ENCODE data around the gene IFNLR1.

Gene IFNLR1

DNA sequence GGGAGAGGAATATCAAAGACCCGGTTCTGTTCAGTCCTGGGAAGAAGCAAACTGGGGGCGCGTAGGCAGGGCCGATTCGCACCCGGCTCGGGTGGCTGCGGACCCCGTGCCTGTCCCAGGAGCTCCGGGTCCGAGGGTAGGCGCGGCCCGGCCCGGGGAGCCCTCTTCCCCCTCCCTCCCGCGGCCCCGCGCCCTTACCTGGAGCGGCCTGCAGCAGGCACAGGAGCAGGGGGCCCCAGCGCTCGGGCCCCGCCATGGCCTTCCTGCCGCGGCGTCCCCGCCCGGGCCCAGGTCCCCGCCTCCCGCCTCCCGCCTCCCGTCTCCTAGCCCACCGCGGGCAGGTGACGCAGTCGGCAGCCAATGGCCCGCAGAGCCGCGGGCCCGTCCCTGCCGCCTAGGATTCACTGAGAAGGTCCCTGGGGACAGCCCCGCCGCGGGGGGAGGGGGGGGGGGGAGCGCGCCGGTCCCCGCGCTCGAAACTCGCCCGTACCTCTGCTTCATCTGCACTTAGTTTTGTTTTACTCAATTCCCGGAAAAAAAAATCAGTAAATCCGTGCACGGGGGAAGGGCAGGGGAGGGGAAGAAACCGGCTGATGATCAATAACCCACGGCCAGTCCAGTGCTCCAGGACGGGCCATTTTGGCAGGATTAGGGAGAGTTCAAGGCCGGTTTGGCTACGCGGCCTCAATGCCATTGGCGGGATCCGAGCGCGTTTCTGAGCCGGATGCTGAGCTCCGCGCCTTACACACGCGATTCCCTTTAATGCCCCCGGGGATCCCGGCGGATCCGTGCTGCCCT lies at the start of gene IFNLR1:
Gene IFNLR1, minus strand, starts transcription at position 297 of the 798 bp plus-strand sequence. Its CDS starts 41 bp downstream, at position 256.
- TF ChIP-seq, protein P1, sequence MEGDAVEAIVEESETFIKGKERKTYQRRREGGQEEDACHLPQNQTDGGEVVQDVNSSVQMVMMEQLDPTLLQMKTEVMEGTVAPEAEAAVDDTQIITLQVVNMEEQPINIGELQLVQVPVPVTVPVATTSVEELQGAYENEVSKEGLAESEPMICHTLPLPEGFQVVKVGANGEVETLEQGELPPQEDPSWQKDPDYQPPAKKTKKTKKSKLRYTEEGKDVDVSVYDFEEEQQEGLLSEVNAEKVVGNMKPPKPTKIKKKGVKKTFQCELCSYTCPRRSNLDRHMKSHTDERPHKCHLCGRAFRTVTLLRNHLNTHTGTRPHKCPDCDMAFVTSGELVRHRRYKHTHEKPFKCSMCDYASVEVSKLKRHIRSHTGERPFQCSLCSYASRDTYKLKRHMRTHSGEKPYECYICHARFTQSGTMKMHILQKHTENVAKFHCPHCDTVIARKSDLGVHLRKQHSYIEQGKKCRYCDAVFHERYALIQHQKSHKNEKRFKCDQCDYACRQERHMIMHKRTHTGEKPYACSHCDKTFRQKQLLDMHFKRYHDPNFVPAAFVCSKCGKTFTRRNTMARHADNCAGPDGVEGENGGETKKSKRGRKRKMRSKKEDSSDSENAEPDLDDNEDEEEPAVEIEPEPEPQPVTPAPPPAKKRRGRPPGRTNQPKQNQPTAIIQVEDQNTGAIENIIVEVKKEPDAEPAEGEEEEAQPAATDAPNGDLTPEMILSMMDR (IDR thresholded peaks at IDR 0.05): no peak

DNA sequence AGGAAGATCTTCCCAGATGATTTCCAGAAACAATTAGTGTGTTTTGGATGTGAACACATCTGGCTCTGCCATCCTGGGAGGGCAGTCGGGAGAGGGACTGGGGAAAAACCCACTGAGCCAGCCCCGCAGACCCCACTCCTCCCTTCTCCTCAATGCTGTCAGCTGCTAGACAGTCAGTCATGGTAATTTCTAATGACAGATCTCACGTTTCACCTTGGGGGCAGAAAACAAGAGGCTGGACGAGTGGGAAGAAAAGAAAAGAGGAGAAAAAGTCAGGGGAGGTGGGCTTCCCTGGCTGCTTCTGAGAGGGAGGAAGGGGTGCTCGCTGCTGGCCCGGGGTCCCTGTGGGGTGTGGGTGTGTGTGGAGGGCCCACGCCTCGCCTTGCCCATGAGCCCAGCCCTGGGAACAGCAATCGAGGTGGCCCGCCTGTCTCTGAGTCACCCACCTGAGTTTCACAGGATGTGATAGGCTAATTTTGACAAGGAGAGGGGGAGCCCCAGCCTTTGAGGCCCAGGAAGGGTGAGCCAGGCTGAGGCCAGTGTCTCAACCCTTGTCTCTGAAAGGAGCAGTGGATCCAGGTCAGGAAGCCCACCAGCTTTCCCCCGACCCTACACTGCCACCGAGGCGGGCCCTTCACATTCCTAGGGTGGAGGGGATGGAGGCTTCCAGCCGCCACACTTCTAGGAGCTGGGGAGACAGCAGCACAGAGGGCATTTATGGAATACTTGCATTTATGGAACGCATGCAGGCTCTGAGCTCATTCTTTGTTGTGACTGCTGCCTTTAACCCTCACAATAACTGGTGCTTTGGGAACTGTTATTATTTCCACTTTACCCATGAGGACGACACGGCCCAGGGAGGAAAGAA lies 49.1 kb upstream of the IFNLR1 start:
- TF ChIP-seq, protein P1 (IDR thresholded peaks at IDR 0.05): no peak

DNA sequence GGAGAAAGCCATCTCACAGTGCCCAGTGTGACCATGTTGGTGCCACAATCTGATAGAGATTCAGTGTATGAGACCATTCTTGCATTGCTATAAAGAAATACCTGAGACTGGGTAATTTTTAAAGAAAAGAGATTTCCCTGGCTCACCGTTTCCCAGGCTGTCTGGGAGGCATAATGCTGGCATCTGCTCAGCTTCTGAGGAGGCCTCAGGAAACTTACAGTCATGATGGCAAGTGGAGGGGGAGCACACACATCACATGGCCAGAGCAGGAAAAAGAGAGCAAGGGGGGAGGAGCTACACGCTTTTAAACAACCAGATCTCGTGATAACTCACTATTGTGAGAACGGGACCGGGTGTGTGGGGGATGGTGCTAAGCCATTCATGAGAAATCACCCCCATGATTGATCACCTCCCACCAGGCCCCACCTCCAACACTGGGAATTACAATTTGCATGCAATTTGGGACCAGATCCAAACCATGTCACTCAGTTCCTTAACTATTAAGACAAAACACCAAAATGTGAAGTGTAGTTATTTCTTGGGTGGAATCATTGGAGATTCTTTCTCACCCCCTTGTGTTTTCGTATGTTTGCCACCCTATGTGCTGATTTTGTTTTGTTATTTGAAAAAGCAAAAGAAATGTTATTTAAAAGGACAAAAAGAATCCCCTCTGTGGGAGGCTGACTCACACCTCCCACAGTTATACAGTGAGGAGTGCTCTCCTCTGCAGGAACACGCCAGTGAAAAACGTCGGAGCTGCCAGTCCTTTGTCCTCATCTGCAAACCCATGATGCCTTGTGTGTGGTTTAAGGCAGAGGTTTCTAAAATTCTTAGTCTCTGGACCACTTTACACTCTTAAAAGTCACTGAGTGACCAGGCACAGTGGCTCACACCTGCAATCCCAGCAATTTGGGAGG lies 46.9 kb upstream of the IFNLR1 start:
- TF ChIP-seq, protein P1 (IDR thresholded peaks at IDR 0.05): no peak

DNA sequence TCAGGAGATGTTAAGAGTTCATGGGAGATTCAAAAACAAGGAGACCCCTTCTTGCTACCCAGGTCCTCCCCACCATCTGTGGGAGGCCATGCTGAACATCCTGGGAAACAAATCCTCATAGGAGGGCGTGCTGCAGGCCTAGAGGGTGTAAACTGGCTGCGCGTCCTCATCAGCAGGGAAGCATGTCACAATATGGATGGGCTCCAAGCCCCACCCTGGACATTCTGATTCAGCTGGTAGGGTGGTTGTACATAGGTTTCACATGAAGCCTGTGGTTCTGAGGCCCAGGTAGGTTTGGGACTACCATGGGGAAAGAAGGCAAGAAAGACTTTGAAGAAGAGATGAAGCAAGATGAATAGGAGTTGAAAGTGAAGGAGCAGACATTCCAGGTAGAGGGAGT lies 44.6 kb upstream of the IFNLR1 start:
- TF ChIP-seq, protein P1 (IDR thresholded peaks at IDR 0.05): no peak

DNA sequence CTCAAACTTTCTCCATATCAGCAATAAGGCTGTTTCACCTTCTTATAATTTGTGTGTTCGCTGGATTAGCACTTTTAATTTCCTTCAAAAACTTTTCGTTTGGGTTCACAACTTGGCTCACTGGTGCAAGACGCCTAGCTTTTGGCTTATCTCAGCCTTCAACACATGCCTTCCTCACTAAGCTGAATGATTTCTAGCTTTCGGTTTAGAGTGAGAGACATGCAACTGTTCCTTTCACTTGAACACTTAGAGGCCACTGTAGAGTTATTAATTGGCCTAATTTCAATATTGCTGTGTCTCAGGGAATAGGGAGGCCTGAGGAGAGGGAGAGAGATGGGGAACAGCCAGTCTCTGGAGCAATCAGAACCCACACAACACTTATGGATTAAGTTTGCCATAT lies 41.2 kb upstream of the IFNLR1 start:
- TF ChIP-seq, protein P1 (IDR thresholded peaks at IDR 0.05): no peak

DNA sequence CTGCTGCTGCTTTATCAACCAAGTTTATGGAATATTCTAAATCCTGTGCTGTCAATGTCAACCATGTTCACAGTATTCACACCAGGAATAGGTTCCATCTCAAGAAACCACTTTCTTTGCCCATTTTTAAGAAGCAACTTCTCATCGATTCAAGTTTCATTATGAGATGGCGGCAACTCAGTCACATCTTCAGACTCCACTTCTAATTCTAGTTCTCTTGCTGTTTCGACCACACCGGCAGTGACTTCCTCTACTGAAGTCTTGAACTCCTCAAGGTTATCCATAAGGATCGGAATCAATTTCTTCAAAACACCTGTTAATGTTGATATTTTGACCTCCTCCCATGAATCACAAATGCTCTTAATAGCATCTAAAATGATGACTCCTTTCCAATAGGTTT lies 39.7 kb upstream of the IFNLR1 start:
- TF ChIP-seq, protein P1 (IDR thresholded peaks at IDR 0.05): no peak

DNA sequence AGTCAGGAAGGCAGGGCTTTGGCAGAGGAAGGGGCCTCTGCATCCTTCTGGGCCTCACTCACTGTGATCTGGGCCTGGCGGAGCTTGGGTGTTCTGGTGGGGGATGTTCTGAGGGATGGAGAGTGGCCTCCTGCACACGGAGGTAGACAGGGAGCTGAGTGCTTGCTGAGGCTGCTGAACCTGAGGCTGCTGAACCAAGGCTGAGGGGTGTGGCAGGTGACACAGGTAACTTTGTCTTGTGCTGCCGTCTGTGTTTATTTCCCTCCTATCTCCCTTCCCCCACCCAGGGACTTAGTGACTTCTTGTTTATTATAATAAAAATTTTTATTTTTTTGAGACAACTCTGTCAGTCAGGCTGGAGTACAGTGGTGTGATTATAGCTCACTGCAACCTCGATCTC lies 37.7 kb upstream of the IFNLR1 start:
- TF ChIP-seq, protein P1 (IDR thresholded peaks at IDR 0.05): no peak
